Measurements from ENCODE around the gene SPATA24.

DNA sequence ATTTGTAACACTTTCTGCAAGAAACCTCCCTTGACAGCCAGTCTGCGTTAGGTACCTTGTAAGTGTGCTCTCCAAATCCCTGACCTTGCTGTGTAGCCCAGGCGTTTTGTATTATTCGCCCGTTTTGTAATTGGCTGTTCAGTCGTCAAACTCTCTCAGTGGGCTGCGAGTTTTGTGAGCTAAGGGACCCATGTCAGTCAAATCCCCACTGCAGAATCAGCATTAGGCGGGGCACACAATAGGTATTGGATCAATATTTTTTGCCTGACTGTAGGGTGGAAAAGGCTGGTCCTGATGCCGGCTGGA is 34.8 kb upstream of the SPATA24 start:
- TF ChIP-seq SRSF9 (IDR thresholded peaks at IDR 0.05; ENCODE audit: borderline replicate concordance, insufficient read depth, low read depth, low read length, poor library complexity, severe bottlenecking) (no peak), ZFP90 (CRISPR knock-in tag; IDR thresholded peaks at IDR 0.05; ENCODE audit: borderline replicate concordance) (no peak), ZNF713 (CRISPR knock-in tag; IDR thresholded peaks at IDR 0.05) (no peak), JDP2 (CRISPR knock-in tag; IDR thresholded peaks at IDR 0.05; ENCODE audit: borderline replicate concordance) (no peak), NFE2L2 (IDR thresholded peaks at IDR 0.05; ENCODE audit: low read length) (no peak), NR2F1 (CRISPR knock-in tag; IDR thresholded peaks at IDR 0.05) (no peak), RBM39 (IDR thresholded peaks at IDR 0.05; ENCODE audit: low read depth, low read length, poor library complexity, severe bottlenecking) (no peak), FOSL1 (CRISPR knock-in tag; IDR thresholded peaks at IDR 0.05; ENCODE audit: borderline replicate concordance) (no peak), MBNL3 (CRISPR knock-in tag; conservative IDR thresholded peaks at IDR 0.05) (no peak), ETV6 (CRISPR knock-in tag; conservative IDR thresholded peaks at IDR 0.05) (no peak)
- TF ChIP-seq, protein P1, sequence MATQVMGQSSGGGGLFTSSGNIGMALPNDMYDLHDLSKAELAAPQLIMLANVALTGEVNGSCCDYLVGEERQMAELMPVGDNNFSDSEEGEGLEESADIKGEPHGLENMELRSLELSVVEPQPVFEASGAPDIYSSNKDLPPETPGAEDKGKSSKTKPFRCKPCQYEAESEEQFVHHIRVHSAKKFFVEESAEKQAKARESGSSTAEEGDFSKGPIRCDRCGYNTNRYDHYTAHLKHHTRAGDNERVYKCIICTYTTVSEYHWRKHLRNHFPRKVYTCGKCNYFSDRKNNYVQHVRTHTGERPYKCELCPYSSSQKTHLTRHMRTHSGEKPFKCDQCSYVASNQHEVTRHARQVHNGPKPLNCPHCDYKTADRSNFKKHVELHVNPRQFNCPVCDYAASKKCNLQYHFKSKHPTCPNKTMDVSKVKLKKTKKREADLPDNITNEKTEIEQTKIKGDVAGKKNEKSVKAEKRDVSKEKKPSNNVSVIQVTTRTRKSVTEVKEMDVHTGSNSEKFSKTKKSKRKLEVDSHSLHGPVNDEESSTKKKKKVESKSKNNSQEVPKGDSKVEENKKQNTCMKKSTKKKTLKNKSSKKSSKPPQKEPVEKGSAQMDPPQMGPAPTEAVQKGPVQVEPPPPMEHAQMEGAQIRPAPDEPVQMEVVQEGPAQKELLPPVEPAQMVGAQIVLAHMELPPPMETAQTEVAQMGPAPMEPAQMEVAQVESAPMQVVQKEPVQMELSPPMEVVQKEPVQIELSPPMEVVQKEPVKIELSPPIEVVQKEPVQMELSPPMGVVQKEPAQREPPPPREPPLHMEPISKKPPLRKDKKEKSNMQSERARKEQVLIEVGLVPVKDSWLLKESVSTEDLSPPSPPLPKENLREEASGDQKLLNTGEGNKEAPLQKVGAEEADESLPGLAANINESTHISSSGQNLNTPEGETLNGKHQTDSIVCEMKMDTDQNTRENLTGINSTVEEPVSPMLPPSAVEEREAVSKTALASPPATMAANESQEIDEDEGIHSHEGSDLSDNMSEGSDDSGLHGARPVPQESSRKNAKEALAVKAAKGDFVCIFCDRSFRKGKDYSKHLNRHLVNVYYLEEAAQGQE (IDR thresholded peaks at IDR 0.05; ENCODE audit: borderline replicate concordance in 1 of 2, low read depth in 1 of 2, low read length in 2 of 2) = no peak
- TF ChIP-seq, protein P2, sequence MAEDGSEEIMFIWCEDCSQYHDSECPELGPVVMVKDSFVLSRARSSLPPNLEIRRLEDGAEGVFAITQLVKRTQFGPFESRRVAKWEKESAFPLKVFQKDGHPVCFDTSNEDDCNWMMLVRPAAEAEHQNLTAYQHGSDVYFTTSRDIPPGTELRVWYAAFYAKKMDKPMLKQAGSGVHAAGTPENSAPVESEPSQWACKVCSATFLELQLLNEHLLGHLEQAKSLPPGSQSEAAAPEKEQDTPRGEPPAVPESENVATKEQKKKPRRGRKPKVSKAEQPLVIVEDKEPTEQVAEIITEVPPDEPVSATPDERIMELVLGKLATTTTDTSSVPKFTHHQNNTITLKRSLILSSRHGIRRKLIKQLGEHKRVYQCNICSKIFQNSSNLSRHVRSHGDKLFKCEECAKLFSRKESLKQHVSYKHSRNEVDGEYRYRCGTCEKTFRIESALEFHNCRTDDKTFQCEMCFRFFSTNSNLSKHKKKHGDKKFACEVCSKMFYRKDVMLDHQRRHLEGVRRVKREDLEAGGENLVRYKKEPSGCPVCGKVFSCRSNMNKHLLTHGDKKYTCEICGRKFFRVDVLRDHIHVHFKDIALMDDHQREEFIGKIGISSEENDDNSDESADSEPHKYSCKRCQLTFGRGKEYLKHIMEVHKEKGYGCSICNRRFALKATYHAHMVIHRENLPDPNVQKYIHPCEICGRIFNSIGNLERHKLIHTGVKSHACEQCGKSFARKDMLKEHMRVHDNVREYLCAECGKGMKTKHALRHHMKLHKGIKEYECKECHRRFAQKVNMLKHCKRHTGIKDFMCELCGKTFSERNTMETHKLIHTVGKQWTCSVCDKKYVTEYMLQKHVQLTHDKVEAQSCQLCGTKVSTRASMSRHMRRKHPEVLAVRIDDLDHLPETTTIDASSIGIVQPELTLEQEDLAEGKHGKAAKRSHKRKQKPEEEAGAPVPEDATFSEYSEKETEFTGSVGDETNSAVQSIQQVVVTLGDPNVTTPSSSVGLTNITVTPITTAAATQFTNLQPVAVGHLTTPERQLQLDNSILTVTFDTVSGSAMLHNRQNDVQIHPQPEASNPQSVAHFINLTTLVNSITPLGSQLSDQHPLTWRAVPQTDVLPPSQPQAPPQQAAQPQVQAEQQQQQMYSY (CRISPR knock-in tag; IDR thresholded peaks at IDR 0.05) = no peak
- TF ChIP-seq, protein P3, sequence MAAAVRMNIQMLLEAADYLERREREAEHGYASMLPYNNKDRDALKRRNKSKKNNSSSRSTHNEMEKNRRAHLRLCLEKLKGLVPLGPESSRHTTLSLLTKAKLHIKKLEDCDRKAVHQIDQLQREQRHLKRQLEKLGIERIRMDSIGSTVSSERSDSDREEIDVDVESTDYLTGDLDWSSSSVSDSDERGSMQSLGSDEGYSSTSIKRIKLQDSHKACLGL (CRISPR knock-in tag; IDR thresholded peaks at IDR 0.05) = no peak
- TF ChIP-seq, protein P4, sequence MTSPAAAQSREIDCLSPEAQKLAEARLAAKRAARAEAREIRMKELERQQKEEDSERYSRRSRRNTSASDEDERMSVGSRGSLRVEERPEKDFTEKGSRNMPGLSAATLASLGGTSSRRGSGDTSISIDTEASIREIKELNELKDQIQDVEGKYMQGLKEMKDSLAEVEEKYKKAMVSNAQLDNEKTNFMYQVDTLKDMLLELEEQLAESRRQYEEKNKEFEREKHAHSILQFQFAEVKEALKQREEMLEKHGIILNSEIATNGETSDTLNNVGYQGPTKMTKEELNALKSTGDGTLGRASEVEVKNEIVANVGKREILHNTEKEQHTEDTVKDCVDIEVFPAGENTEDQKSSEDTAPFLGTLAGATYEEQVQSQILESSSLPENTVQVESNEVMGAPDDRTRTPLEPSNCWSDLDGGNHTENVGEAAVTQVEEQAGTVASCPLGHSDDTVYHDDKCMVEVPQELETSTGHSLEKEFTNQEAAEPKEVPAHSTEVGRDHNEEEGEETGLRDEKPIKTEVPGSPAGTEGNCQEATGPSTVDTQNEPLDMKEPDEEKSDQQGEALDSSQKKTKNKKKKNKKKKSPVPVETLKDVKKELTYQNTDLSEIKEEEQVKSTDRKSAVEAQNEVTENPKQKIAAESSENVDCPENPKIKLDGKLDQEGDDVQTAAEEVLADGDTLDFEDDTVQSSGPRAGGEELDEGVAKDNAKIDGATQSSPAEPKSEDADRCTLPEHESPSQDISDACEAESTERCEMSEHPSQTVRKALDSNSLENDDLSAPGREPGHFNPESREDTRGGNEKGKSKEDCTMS (CRISPR knock-in tag; conservative IDR thresholded peaks at IDR 0.05) = no peak

Measured in HepG2 (cell line).